KMS-11 (cell line): ENCODE measurements around the gene ENTREP3.

Source experiments
- H2AFZ ChIP-seq: fragments of 200-600 bp; sonication (generic); 2 replicates; pipeline ENCODE4 v1.6.1; 2016; ENCODE audit warnings: antibody characterized with exemption, mixed run types, low read depth
- H3K27ac ChIP-seq: fragments of 200-600 bp; sonication (generic); 2 replicates; pipeline ENCODE4 v1.6.1; 2016; ENCODE audit warnings: mild to moderate bottlenecking, mixed run types
- H3K27me3 ChIP-seq: fragments of 200-600 bp; sonication (generic); 2 replicates; pipeline ENCODE4 v1.6.1; 2017; ENCODE audit warnings: mild to moderate bottlenecking, low read depth, mixed run types, moderate library complexity; ENCODE audit not compliant: insufficient read depth
- H3K36me3 ChIP-seq: fragments of 200-600 bp; sonication (generic); 2 replicates; pipeline ENCODE4 v1.6.1; 2017; ENCODE audit warnings: mild to moderate bottlenecking, mixed run types; ENCODE audit not compliant: insufficient read depth
- H3K4me1 ChIP-seq: fragments of 200-600 bp; sonication (generic); 2 replicates; pipeline ENCODE4 v1.6.1; 2016; ENCODE audit warnings: mild to moderate bottlenecking, low read depth, mixed run types; ENCODE audit not compliant: poor library complexity, severe bottlenecking
- H3K4me2 ChIP-seq: fragments of 200-600 bp; sonication (generic); 2 replicates; pipeline ENCODE4 v1.7.0; 2016; ENCODE audit warnings: mild to moderate bottlenecking, mixed run types
- H3K4me3 ChIP-seq: fragments of 200-600 bp; sonication (generic); IDR thresholded peaks from 2 replicates; pipeline ENCODE4 v1.6.1; 2017; ENCODE audit warnings: low read depth, low read length, mixed read lengths; ENCODE audit not compliant: insufficient read depth
- H3K79me2 ChIP-seq: fragments of 200-600 bp; sonication (generic); 2 replicates; pipeline ENCODE4 v1.6.1; 2016; ENCODE audit warnings: low read depth, mixed run types; ENCODE audit not compliant: insufficient read depth
- H3K9ac ChIP-seq: fragments of 200-600 bp; sonication (generic); 2 replicates; pipeline ENCODE4 v1.6.1; 2016; ENCODE audit warnings: mild to moderate bottlenecking, mixed run types
- H4K20me1 ChIP-seq: fragments of 200-600 bp; sonication (generic); 2 replicates; pipeline ENCODE4 v1.6.1; 2016; ENCODE audit warnings: mild to moderate bottlenecking, mixed run types; ENCODE audit not compliant: insufficient read depth
- TF ChIP-seq, protein P1 (sequence below): fragments of 200-600 bp; sonication (generic); conservative IDR thresholded peaks from 2 replicates; pipeline ENCODE4 v1.6.1; 2017; ENCODE audit warnings: low read depth, mild to moderate bottlenecking, antibody characterized with exemption, low read length, moderate library complexity, mixed read lengths

Gene ENTREP3

DNA sequence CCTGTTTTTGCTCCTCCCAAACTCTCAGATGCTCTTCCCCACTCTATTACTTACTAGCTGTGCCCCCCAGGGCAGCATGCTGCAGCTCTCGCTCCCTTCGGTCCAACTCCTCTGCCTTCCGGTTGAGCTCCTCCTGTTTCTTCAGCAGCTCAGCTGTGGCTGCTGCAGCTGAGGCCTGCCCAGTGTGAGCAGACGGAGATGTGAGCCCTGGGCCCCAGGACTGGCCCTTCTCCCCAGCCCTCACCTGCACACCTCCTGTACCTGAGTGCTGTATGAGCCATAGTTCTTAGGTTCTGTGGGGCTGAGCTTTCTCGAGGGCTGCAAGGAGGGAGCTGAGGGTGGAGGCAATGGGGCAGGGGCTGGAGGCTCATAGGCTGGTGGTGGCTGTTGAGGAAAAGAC, 5.0 kb upstream of the ENTREP3 start:
- peaks cover 20% of the 10 kb centered on the region for H3K79me2 ChIP-seq
- no peaks in the 10 kb centered on the region for H4K20me1 ChIP-seq
- no peak overlapping the region for H2AFZ ChIP-seq
- peaks cover 9% of the 10 kb centered on the region; the same call in 1 of the 2 replicates for H3K36me3 ChIP-seq
- H3K27ac ChIP-seq: no peak overlapping the region
- peaks cover 23% of the 10 kb centered on the region for H3K4me1 ChIP-seq
- no peak overlapping the region for H3K9ac ChIP-seq
- H3K4me2 ChIP-seq: peak overlapping the region; percentile 98; the same call in 1 of the 2 replicates
- H3K4me3 ChIP-seq: no peak overlapping the region
- TF ChIP-seq, protein P1, sequence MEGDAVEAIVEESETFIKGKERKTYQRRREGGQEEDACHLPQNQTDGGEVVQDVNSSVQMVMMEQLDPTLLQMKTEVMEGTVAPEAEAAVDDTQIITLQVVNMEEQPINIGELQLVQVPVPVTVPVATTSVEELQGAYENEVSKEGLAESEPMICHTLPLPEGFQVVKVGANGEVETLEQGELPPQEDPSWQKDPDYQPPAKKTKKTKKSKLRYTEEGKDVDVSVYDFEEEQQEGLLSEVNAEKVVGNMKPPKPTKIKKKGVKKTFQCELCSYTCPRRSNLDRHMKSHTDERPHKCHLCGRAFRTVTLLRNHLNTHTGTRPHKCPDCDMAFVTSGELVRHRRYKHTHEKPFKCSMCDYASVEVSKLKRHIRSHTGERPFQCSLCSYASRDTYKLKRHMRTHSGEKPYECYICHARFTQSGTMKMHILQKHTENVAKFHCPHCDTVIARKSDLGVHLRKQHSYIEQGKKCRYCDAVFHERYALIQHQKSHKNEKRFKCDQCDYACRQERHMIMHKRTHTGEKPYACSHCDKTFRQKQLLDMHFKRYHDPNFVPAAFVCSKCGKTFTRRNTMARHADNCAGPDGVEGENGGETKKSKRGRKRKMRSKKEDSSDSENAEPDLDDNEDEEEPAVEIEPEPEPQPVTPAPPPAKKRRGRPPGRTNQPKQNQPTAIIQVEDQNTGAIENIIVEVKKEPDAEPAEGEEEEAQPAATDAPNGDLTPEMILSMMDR: no peak
- H3K27me3 ChIP-seq: no peaks in the 10 kb centered on the region

DNA sequence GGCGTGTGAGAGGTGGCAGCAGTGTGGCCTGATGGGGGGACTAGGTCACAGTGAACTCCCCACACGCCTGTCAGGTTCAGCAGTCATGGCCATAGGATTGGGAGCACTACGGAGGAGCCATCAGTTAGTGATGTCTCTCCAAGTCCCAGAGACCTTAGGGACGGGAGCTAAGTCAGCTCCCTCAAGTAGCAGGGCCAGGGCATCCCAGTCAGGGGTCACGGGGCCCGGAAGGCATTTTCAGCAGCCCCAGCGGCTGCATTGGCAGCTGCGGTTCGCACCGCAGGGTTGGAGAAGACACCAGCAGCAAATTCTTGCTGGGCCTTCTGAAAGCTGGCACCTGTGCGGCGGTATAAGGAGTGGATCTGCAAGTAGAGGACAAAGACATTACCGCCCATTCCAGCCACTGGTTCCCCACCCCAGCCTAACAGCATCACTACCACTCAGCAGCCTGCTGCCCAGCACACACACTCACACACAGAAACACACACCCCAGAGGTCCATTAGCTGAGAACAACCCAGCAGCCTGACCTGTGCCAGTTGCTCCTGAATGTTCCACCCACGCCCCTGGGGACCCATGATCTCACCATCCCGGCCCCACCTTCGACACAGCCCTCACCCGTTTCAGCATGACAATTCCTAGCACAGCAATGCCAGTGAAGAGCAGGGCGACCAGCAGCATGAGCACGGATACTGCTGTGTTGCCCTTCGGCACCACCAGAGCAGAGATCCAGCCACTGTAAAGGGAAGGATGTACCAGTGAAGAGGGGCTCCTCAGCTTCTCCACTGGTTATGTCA, 972 bp upstream of the ENTREP3 start:
- TF ChIP-seq, protein P1: no peak
- Histone ChIP-seq H3K9ac (no peak overlapping the region), H3K4me2 (peak overlapping the region; percentile 91; the same call in 1 of the 2 replicates), H4K20me1 (no peaks in the 10 kb centered on the region), H3K4me1 (peaks cover 33% of the 10 kb centered on the region), H3K27me3 (no peaks in the 10 kb centered on the region), H2AFZ (no peak overlapping the region), H3K36me3 (peaks cover 3% of the 10 kb centered on the region; the same call in 1 of the 2 replicates), H3K4me3 (no peak overlapping the region), H3K79me2 (peaks cover 13% of the 10 kb centered on the region), H3K27ac (no peak overlapping the region)

DNA sequence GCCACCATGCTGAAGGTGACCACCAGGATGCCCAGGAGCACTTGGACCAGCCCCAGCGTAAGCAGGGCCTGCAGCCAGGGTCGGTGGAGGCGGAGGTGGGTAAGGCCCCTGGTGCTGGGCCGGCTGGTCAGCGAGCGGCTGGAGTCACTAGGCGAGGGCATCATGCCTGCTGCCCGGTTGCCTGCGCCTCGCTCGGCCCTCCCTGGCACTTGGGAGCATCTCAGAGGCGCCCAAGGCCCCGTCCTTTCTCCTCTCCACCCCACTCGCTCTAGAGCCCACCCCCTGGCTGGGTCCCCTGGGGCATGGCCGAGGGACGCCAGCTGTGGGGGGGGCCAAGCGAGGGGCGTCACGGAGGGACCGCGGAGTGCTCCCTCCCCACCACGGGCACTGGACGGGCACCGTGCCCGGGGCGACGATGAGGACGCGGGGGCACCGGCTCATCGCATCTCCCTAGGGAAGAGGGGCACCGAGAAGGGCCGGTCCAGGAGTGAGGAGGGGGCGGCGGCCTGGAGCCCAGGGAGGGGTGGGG, 505 bp downstream of the ENTREP3 start:
- TF ChIP-seq, protein P1: peak; percentile 33; the same call in 1 of the 2 replicates
- Histone ChIP-seq H3K4me1 (peaks cover 31% of the 10 kb centered on the region), H3K27me3 (no peaks in the 10 kb centered on the region), H3K4me2 (peak overlapping the region; percentile 91), H4K20me1 (no peaks in the 10 kb centered on the region), H3K27ac (0 out of 2 replicates have a peak overlapping the region, but pooled peaks have one; percentile 2), H3K9ac (peak overlapping the region; percentile 64), H2AFZ (peak overlapping the region; percentile 75), H3K79me2 (no peaks in the 10 kb centered on the region), H3K36me3 (peaks cover 3% of the 10 kb centered on the region; the same call in 1 of the 2 replicates), H3K4me3 (peak overlapping the region; percentile 84)

DNA sequence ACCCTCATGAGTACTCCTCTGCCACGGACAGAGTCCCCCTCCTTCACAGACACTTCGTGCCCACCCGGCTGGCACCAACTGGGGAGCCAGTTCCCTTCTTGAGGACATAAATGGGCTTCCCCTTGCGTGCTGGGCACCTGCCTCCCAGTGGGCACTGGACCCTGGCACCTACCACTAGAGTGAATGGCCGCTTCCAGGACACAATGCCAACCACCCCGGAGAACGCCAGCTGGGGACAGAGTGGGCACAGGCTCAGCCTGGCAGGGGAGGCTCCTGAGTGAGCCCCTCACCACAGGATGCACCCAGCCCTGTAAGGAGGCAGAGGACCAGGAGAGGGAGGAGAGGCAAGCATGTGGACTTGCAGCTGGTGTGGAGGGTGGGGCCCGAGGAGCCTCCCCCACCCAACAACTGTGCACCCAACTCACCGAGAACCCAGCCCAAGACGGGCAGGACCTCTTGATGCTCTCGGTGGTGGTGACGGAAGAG, 1.0 kb downstream of the ENTREP3 start:
- peaks cover 31% of the 10 kb centered on the region for H3K4me1 ChIP-seq
- no peak overlapping the region; the same call in 1 of the 2 replicates for H3K9ac ChIP-seq
- H3K4me3 ChIP-seq: no peak overlapping the region
- no peak overlapping the region for H3K27ac ChIP-seq
- TF ChIP-seq, protein P1: no peak
- H3K27me3 ChIP-seq: no peaks in the 10 kb centered on the region
- H2AFZ ChIP-seq: peak overlapping the region; percentile 75; the same call in 1 of the 2 replicates
- H3K4me2 ChIP-seq: peak overlapping the region; percentile 91
- peaks cover 3% of the 10 kb centered on the region; the same call in 1 of the 2 replicates for H3K36me3 ChIP-seq
- H3K79me2 ChIP-seq: no peaks in the 10 kb centered on the region
- H4K20me1 ChIP-seq: no peaks in the 10 kb centered on the region
